NCI-H146 treated with DMSO at 0.1 percent for 48 hours (cell line): ENCODE results near the gene PDZD2.
A peak's percentile ranks its signal among the peaks of the same experiment; 100 is the strongest.

ENCODE experiments used
- DNase-seq: peaks from one replicate; lab custom pipeline; 2025; ENCODE audit not compliant: unreplicated experiment; lab: John Stamatoyannopoulos, UW

Gene PDZD2

GRCh38 chr5:31811210-31811609 lies 172.3 kb downstream of the PDZD2 start:
- no peak for DNase-seq

DNA sequence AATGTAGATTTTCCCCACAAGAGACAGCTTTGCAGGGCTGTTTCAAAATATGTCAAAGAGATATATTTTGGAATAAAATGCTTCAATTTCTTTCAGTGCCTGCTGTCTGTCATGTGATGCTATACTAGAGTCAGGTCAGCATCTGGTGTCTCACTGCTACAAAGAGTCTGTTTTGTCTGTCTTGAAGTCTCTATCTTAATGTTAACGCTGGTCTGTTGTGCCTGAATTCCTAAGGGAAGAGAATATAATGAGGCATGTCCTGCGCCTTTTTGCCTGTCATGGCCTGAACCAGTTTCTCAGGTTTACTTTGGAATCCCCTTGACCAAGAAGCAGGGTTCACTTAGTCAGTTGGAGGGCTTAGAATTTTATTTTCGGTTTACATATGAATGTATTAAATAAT lies 176.4 kb downstream of the PDZD2 start:
- no peak for DNase-seq

DNA sequence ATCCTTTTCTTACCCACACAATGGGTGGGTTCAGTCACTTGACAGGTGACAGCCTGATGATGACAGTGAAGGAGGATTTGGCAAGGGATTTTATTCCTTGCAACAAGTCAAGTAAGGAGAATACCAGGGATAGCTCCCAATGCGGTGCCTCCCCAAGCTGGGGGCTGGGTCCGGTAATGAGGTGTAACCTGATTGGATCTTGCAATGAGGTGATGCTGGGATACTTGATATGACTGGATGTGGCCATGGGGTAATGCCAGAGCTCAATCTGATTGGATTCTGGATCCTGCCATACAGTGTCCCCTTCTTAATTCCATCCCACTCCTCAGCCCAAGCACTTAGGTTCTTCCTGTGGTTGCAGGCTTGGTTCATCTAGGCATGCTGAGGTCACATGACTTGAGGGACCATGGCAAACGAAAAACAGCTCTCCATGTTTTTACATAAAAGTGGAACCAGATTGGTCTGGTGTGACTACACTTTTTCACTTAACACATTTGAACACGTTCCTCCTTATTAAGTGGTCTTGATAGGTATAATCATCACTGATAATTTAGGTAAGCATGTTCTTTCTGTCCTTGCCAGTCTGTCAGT lies 181.1 kb downstream of the PDZD2 start:
- no peak for DNase-seq

- DNase-seq, result no peak
These were observed 184.5 kb downstream of the PDZD2 start for GRCh38 chr5:31823472-31823871.

DNA sequence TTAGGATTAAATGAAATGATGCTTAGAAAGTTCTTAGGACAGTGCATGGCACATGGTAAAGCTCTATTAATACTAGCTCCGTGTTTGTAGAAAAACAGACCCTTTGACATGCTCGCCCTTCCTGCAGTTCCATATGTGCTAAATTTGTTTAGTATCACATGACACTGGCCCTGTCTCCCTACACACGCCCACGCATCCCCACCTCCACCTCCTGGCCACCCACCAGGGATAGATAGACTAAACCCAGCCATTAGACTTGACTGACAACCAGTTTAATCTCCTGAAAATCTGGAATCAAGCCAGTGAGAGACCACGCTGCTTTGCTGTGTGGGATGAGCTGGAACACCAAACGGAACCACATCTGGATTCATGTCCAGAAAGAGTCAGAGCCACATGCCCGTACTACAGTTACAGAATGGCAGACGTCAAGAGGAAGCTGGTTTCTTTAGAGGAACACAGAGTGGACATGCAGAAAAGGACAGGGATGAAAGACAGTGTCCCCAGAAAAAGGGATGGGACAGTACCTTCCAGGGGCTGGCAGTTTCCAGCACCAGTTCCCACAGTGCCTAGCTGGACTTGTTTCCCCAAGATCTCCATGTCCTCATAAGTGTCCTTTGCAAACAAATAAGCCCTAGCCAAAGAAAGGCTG lies 186.1 kb downstream of the PDZD2 start:
- DNase-seq, result no peak

DNA sequence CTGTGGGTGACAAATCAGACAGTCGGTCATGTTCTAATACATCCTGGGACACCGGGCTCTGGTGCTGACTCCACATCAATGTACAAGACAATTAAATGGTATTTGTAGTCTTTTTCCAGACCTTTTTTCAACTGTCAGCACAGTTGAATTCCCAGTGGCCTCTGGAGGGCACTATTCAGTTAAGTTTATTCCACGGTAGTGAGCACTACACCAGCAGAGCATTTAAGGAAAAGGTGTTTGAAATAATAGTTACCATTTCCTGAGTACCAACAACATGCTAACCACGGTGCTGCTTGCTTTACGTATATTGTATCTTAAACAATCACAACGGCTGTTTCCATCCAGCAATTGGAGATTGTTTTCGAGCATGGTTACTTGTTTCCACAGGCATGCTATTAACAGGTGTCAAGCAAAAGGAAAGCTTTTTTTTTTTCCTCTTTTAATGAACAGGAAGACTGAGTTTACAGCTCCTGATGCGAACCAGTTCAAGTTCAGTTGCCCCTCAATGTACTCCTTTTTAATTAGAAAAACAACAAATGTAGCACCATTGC lies 186.7 kb downstream of the PDZD2 start:
- no peak for DNase-seq

DNA sequence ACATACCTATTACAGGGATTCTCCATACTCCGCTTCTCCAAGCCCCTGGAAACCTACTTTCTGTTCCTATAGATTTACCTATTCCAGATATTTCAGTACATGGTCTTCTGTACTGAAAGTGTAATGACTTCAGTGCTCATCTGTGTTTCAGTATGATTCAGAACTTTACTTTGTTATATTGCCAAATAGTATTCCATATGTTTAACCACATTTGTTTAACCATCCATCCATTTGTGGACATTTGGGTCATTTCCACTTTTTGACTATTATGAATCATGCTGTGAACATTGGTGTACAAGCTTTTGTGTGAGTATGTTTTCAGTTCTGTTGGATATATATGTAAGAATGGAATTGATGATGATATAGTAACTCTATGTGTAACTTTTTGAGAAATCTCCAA lies 188.9 kb downstream of the PDZD2 start:
- DNase-seq, result no peak

GRCh38 chr5:31832966-31833365 lies 194.0 kb downstream of the PDZD2 start:
- DNase-seq, result no peak

GRCh38 chr5:31833710-31834109 lies 194.8 kb downstream of the PDZD2 start:
- no peak for DNase-seq

- DNase-seq, result no peak
These were observed 205.9 kb downstream of the PDZD2 start for GRCh38 chr5:31844622-31845345.

- no peak for DNase-seq
These were observed 206.4 kb downstream of the PDZD2 start for GRCh38 chr5:31845361-31845760.

- no peak for DNase-seq
These were observed 208.0 kb downstream of the PDZD2 start for GRCh38 chr5:31846934-31847333.

DNA sequence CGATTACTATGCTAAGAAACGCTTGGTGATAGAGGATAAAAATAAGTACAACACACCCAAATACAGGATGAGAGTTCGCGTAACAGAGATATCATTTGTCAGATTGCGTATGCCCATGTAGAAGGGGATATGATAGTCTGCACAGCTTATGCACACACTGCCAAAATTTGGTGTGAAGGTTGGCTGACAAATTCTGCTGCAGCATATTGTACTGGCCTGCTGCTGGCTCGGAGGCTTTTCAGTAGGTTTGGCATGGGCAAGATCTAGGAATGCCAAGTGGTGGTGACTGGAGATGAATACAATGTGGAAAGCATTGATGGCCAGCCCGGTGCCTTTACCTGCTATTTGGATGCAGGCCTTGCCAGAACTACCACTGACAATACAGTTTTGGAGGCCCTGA lies 208.4 kb downstream of the PDZD2 start:
- no peak for DNase-seq

DNA sequence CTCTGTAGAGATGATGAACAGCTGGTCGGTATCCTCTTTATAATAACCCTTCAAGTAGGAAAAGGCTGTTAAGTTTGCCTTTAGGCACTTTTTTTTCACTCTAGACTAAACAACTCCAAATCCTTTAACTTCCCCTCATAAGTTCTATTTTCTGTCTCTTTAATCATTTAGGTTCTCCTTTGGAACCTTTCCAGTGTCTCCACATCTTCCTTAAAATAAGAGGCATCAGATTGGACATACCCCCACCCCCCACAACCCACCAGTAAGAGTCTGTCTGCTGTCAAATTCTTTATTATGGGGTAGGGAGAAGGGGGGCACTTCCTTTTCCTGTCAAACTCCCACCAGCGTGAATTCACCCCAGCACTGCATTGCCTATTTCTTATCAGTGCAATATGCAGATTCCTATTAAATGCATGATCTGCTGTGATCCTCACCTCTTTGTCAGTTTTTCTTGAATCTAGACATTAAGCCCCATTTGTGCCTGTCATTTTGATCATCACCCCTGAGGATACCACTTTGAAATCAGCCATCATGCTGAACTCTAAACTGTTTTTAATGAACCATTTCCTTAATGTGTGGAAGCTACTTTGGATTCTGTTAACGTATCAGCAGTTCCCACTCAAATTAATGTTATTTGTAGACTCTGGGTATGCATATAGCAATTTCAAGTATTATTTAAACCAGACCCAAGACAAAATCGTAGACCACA lies 212.2 kb downstream of the PDZD2 start:
- DNase-seq, result no peak

- no peak for DNase-seq
These were observed 214.6 kb downstream of the PDZD2 start for GRCh38 chr5:31853398-31854135.

GRCh38 chr5:31854181-31855133 lies 215.5 kb downstream of the PDZD2 start:
- DNase-seq, result peak; percentile 3

DNA sequence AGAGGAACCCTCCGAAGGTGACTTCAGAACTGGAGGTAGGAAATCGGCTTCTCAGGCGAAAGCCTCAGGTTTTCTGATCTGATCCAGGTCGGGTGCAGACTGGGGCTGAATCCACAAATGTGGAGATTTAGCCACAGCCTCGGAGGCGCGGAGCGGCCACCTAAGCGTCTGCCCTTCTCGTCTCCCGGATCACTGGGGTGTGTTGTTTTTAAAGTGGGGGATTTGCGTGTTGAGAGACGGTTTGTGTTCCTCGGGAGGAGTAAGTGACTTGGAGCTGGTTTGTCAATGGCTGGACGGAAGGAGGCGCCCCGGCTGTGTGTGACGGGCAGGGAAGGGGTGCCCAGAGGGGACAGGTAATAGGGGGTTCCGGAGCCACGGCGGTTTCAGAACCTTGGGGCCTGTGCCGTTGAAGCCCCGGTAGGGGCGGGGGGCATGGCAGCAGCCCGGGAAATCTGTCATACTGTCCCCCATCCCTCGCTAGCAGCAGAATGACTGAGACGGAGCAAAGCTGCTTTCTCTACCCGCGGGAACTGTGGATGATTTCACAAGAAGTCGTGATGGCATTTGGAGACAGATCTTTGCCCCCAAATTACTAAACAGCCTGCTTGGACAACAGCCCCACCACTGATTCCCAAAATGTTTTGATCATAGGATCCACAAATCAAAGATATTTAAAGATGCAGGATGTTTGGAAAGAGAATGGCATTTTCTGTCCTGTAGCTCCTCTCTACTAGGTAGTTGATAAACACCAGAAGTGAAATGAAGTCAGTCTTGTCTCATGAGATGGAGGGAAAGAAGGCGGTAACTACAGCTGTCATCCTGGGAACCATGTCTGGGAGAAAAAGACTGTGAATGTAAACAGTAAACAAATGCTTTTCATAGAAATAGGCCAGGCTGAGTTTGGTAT lies 216.5 kb downstream of the PDZD2 start:
- DNase-seq, result no peak

DNA sequence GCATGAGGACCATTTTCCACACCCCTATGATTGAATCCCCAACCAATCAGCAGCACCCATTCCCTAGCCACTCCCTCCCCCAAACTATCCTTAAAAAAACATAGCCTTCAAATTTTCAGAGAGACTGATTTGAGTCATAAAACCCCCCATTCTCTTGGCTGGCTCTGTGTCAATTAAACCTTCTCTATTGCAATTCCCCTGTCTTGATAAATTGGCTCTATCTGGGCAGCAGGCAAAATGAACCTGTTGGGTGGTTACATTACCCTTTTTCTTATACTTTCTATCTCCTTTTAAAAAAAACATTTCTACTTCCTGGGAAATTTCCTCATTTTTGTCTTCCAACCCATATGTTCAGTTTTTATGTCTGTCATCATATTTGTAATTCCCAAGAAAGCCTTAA lies 220.2 kb downstream of the PDZD2 start:
- DNase-seq, result no peak

GRCh38 chr5:31860278-31860677 lies 221.3 kb downstream of the PDZD2 start:
- DNase-seq, result no peak
